HEK293 (cell line): ENCODE measurements around the gene NPR2.

Source experiments
- ATF2 ChIP-seq: fragments of 450-650 bp; formaldehyde crosslinking; IDR thresholded peaks from 2 replicates; pipeline ENCODE4 v1.5.1; 2016; ENCODE audit warnings: missing biosample characterization, missing genetic modification characterization, low read depth
- CTCF ChIP-seq: fragments of 450-650 bp; formaldehyde crosslinking; IDR thresholded peaks from 2 replicates; pipeline ENCODE4 v1.5.1; 2016; ENCODE audit warnings: missing biosample characterization, missing genetic modification characterization
- KLF9 ChIP-seq: fragments of 450-650 bp; formaldehyde crosslinking; IDR thresholded peaks from 2 replicates; pipeline ENCODE4 v1.5.1; 2016; ENCODE audit warnings: missing biosample characterization, missing genetic modification characterization, low read depth
- REST ChIP-seq: fragments of 450-650 bp; formaldehyde crosslinking; IDR thresholded peaks from 2 replicates; pipeline ENCODE4 v1.5.1; 2016; ENCODE audit warnings: missing biosample characterization, missing genetic modification characterization
- ZEB2 ChIP-seq: fragments of 450-650 bp; formaldehyde crosslinking; IDR thresholded peaks from 2 replicates; pipeline ENCODE4 v1.5.1; 2016; ENCODE audit warnings: missing biosample characterization, missing genetic modification characterization
- ZFP37 ChIP-seq: fragments of 450-650 bp; formaldehyde crosslinking; IDR thresholded peaks from 2 replicates; pipeline ENCODE4 v1.5.1; 2016; ENCODE audit warnings: missing biosample characterization, missing genetic modification characterization
- ZNF133 ChIP-seq: fragments of 450-650 bp; formaldehyde crosslinking; IDR thresholded peaks from 2 replicates; pipeline ENCODE4 v1.5.1; 2016; ENCODE audit warnings: missing biosample characterization, missing genetic modification characterization
- ZNF138 ChIP-seq: fragments of 450-650 bp; formaldehyde crosslinking; IDR thresholded peaks from 2 replicates; pipeline ENCODE4 v1.5.1; 2016; ENCODE audit warnings: missing biosample characterization, missing genetic modification characterization, borderline replicate concordance
- ZNF274 ChIP-seq, 2 experiments: fragments of 200-500 bp in 1 of 2; fragments of 450-650 bp in 1 of 2; sonication (Bioruptor generic) in 1 of 2; formaldehyde crosslinking in 1 of 2; IDR thresholded peaks; 2 replicates each; pipeline versions ENCODE4 v1.5.1 to v1.6.1; 2014 to 2016; ENCODE audit warnings: borderline replicate concordance in 1 of 2, inconsistent platforms in 1 of 2, low read length in 1 of 2, missing biosample characterization in 1 of 2, missing genetic modification characterization in 1 of 2
- ZNF558 ChIP-seq: fragments of 450-650 bp; formaldehyde crosslinking; IDR thresholded peaks from 2 replicates; pipeline ENCODE4 v1.5.1; 2016; ENCODE audit warnings: missing biosample characterization, missing genetic modification characterization
- ZNF76 ChIP-seq: fragments of 450-650 bp; formaldehyde crosslinking; IDR thresholded peaks from 2 replicates; pipeline ENCODE4; 2016; ENCODE audit warnings: low read depth, missing biosample characterization, missing genetic modification characterization, borderline replicate concordance
- ZNF777 ChIP-seq: fragments of 450-650 bp; formaldehyde crosslinking; IDR thresholded peaks from 2 replicates; pipeline ENCODE4 v1.5.1; 2017; ENCODE audit warnings: missing biosample characterization, missing genetic modification characterization, borderline replicate concordance

GRCh38 chr9:35816708-35817107, 25.3 kb downstream of the NPR2 start:
- TF ChIP-seq ZNF558 (tag by site-specific recombination) (no peak), CTCF (tag by site-specific recombination) (0 out of 2 replicates have a peak, but pooled peaks have one; percentile 31), ZEB2 (tag by site-specific recombination) (no peak), ZNF76 (tag by site-specific recombination) (no peak), ATF2 (tag by site-specific recombination) (no peak), REST (tag by site-specific recombination) (no peak), ZNF274 (IDR thresholded peaks at IDR 0.05; ENCODE audit: low read length) (no peak), ZNF274 (tag by site-specific recombination; IDR thresholded peaks at IDR 0.05; ENCODE audit: borderline replicate concordance) (no peak), ZNF138 (tag by site-specific recombination) (no peak), ZNF777 (no peak), KLF9 (tag by site-specific recombination) (no peak), ZFP37 (tag by site-specific recombination) (no peak), ZNF133 (tag by site-specific recombination) (no peak)
